ENCODE data around the gene CHL1.

The CHL1 gene, protein sequence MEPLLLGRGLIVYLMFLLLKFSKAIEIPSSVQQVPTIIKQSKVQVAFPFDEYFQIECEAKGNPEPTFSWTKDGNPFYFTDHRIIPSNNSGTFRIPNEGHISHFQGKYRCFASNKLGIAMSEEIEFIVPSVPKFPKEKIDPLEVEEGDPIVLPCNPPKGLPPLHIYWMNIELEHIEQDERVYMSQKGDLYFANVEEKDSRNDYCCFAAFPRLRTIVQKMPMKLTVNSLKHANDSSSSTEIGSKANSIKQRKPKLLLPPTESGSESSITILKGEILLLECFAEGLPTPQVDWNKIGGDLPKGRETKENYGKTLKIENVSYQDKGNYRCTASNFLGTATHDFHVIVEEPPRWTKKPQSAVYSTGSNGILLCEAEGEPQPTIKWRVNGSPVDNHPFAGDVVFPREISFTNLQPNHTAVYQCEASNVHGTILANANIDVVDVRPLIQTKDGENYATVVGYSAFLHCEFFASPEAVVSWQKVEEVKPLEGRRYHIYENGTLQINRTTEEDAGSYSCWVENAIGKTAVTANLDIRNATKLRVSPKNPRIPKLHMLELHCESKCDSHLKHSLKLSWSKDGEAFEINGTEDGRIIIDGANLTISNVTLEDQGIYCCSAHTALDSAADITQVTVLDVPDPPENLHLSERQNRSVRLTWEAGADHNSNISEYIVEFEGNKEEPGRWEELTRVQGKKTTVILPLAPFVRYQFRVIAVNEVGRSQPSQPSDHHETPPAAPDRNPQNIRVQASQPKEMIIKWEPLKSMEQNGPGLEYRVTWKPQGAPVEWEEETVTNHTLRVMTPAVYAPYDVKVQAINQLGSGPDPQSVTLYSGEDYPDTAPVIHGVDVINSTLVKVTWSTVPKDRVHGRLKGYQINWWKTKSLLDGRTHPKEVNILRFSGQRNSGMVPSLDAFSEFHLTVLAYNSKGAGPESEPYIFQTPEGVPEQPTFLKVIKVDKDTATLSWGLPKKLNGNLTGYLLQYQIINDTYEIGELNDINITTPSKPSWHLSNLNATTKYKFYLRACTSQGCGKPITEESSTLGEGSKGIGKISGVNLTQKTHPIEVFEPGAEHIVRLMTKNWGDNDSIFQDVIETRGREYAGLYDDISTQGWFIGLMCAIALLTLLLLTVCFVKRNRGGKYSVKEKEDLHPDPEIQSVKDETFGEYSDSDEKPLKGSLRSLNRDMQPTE (N-terminal part only)

DNA sequence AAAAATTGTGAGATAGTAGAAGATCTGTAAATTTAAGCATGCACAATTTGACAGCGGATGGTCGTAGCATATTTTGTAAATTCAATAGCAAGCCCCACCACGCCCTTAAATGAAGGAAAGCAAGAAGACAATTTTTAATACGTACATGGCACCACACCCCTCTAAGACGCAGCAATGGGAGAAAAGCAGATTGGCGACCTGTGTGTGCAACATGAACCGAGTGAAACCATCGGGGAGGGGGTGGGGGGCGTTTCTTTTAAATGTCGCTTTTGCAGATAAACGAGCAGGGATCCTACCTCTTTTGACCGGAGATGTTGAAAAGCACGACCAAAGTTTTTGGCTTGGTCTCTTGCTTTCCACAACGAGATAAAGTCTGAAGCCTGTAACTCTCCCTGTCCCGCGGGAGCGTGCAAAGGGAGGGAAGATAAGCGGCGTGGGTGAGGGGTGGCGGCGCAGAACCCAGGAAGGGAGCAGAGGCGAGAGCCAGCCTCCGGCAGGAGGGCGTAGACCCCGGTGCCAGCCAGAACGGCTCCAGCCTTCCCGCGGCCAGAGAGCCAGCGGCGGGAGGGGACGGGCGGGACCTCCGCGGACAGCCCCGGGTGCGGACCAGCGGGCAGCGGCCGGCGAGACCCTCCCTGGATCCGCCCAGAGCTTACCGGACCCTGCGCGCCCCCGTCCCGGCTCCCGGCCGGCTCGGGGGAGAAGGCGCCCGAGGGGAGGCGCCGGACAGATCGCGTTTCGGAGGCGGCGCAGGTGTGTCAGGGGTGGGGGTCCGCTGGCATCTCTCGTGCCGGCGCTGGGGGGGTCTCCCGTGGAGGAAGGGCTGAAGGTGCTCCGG is at the start of gene CHL1:
TSS of gene CHL1 (plus strand) at position 453 of the 838 bp plus-strand sequence. CDS start 123,014 bp downstream, outside the sequence.
- peak within 1 kb of the TSS; percentile 17 for H3K4me3 ChIP-seq (ENCODE audit: low read depth, low read length)
- DNase-seq (ENCODE audit: low read depth): no peak

DNA sequence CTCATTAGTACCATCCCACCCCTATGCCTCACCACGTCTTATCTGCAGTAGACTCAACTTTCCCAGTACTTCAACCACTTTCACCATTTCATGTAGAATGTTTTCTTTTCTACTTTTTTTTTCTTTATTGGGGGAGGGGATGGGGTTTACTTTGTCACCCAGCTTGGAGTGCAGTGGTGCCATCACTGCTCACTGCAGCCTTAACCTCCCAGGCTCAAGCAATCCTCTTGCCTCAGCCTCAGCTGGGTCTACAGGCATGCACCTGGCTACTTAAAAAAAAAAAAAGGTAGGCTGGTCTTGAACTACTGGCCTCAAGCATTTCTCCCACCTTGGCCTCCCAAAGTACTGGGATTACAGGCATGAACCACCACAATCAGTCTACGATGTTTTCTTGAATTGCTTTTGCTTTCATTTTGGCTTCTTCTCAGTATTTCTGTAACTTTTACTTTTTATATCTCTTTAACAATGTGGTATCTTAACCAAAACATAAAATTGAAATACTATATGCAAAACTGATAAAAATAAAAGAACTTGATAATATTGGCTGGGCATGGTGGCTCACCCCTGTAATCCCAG is 44.9 kb upstream of the CHL1 start:
- H3K4me3 ChIP-seq (ENCODE audit: low read depth, low read length): no peak overlapping the region
- no peak for DNase-seq (ENCODE audit: low read depth)

DNA sequence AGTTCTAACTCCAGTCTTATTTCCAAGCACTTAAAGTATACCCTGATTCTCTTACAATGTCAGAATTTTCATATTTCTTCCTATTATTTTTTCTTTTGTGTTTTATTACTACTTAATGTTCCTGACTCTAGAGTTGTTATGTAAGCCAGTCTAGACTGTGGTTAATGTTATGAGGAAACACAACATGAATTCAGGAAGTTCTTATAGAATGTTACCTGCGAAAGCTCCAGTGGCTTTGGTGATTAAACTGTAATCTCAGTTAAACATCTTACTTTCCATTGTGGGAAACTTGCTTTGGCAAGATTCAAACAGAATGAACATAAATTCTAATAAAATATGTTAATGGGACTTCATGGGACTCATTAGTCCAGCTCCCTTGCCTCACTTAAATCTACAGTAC is 36.6 kb upstream of the CHL1 start:
- no peak for DNase-seq (ENCODE audit: low read depth)
- no peak overlapping the region for H3K4me3 ChIP-seq (ENCODE audit: low read depth, low read length)

DNA sequence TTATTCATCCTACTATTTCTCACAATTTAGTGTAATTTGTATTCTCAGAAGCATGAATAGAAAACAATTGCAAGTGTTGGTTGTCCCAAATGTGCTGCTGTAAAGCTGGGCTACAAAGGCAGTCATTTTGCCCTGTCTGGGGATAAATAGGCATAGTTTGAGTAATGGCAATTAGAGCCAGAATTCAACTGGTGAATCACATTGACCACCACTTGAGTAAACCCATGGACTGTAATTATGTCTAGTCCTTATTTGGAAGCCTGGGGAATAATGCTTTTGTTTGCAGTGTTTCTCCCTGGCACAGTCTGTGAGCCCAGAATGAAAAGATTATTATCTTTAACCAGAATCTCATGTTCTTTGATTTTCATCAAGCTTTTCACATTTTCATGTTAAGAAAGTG is 30.5 kb upstream of the CHL1 start:
- no peak overlapping the region for H3K4me3 ChIP-seq (ENCODE audit: low read depth, low read length)
- DNase-seq (ENCODE audit: low read depth): no peak

DNA sequence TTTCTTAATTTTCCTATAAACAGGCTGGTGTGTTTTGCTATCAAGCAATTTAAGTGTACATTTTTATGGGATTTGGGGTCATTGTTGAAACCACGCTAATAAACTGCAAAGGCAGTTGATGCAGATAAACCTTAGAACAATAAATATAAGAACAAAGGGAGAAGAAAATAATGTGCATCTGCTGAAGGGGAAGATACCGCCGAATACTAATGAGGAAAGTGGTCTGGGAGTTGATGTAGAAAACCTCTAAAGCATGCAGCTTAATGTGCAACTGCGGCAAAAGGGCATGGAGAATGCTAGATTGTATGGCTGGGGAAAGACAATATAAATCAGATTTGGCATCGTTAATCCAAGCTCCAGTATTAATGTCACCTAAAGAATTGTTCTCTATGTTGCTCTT is 29.8 kb upstream of the CHL1 start:
- no peak overlapping the region for H3K4me3 ChIP-seq (ENCODE audit: low read depth, low read length)

DNA sequence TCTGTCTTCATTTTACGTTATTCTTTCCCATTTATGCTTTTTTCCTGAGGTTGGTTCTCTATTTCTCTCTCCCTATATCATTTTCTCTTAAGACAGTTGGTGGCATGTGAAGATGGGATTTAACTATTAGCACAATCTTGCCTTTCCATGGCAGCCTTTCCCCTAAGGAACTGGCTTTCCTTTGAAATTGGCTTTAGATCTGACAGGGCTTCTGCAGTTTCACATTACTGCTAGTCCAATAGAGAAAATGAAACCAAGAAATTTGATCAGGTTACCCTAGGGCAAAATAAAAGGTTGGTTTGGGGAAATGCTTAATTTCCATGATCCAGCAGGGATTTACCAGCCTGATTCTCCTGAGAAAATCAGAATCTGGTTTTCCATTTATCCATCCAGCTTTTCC is 22.7 kb upstream of the CHL1 start:
- DNase-seq (ENCODE audit: low read depth): no peak
- no peak overlapping the region for H3K4me3 ChIP-seq (ENCODE audit: low read depth, low read length)

More for the DNA sequence above, 29.8 kb upstream of the CHL1 start:
- no peak for DNase-seq (ENCODE audit: low read depth)

DNA sequence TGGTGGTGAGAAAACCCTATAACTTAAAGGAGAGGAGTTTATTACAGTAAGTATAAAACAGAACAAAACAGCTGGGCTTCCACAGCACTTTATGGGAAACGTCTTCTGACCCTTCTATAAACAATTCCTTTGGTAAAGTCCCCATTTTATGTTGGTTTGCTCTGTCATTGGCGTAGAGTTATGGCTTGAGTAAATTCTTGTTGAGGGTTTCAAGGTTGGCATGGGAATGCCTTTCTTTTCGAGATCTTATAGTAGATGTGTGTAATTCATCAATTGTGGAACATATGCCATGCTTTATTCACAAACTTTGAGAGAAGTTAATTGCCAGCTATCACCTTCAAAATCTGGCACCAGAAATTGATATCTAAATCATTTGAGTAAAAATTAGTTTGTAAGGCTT is 11.6 kb upstream of the CHL1 start:
- H3K4me3 ChIP-seq (ENCODE audit: low read depth, low read length): no peak overlapping the region

DNA sequence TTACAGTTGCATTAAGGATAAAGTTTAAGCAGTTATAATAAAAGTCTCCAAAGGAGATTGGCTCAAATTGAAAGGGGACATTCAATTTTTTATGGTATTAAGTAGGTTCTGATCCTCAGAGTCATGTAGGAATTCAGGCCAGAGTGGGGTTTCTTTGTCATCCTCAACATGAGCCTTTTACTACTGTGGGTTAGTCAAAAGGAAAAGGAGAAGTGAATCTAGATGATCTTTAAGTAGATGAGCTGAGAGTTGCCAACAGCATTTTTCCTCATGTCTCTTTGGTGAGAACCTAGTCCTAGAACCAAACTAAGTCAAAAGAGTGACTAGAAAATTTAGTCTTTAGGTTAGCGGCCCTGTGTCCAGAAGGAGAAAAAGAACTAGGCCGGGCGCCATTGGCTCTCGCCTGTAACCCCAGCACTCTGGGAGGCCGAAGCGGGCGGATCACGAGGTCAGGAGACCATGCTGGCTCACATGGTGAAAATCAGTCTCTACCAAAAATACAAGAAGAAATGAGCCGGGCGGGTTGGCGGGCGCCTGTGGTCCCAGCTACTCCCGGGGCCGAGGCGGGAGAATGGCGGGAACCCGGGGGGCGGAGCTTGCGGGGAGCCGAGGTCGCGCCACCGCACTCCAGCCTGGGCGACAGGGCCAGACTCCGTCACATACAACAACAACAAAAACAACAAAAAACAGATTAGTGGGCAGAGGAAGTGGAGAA is 4.2 kb upstream of the CHL1 start:
- DNase-seq (ENCODE audit: low read depth): no peak
- no peak overlapping the region for H3K4me3 ChIP-seq (ENCODE audit: low read depth, low read length)

More for the DNA sequence above, 11.6 kb upstream of the CHL1 start:
- no peak for DNase-seq (ENCODE audit: low read depth)

DNA sequence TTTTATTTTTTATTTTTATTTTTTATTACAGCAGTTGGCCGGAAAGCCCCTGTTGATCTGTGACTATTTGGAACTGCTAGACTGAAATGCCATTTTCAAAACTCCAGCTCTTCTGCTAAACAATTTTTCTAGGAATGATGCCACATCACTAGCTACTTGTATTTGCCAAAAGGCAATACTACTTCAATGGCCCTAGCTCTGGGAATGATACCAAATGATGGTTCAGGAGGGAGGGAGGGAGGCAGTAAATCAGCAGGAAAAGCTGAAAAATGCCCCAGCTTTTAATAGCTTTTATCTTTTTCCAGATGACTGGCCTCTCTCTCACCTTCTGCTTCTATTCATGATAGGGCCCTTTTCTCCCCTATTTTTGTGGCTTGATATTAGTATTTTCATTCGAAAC is 2.6 kb upstream of the CHL1 start:
- H3K4me3 ChIP-seq (ENCODE audit: low read depth, low read length): no peak overlapping the region
- DNase-seq (ENCODE audit: low read depth): no peak

DNA sequence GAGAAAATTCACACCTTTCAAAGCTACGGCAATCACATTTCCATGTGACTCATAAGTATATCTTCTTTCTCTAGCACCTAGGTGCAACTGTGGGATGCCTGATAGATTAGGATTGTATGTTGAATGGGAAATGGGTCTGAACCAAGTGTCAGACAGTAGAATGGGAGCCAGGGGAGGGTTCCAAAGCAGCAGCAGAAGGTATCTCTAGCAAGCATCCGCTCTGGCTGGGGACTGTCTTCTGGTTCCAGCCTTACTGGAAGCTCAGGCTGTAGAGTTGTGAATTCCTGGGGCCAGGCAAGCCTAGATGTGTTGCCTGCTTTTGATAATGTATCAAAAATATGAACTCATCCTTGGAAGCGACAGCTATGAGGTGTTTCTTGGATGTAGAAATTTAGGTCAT is 2.1 kb upstream of the CHL1 start:
- no peak for DNase-seq (ENCODE audit: low read depth)
- no peak overlapping the region for H3K4me3 ChIP-seq (ENCODE audit: low read depth, low read length)

DNA sequence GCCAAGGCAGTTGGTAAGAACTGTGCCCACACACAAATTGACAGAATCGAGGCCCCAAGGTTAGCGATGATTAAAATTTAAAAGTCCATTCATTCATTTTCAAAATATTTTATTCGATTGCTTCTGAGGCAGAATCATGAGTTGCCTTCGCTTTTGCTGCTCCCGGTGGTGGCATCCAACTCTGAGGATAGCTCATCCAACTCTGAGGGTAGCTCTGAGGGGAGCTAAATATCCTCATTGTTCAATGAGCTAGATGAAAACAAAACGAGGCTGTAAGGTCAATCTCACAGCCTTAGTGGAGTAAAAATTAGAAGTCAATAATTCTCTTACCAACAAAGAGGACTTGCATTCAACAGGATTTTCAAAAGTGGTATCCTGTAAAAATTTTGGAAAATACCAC is 897 bp upstream of the CHL1 start:
- H3K4me3 ChIP-seq (ENCODE audit: low read depth, low read length): no peak overlapping the region
- no peak for DNase-seq (ENCODE audit: low read depth)

DNA sequence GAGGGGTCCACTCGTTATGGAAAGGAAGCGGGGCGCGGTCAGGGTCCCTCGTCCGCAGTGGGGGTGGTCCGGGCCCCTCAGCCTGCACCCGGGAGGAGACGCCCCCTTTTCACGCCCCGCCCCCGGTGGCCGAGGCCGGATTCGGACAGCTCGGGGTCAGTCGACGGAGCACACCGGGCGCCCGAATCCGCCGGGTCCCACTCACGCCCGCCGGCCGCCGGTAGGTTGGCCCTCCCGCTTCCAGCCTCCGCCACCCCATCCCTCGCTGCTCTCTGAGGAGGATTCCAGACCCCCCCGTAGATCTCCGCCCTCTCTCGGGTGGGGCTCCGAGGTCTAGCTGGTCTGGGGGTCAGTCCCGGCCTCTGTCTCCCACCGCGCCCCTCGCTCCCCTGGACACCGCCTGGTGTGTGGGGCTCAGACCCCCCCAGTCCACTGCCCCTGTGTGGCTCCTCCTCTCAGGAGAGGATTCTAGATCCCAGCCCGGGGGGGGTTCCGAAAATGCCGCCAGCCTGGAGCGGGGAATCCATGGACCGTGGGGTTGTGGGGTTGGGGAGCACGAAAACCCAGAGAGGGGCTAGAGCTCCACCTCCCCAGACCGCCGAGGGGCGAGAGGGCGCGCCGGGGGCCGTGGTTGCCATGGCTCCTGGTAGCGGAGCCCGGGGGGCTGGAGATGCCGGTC is 725 bp downstream of the CHL1 start:
- H3K4me3 ChIP-seq (ENCODE audit: low read depth, low read length): peak overlapping the region; percentile 17
- DNase-seq (ENCODE audit: low read depth): no peak

DNA sequence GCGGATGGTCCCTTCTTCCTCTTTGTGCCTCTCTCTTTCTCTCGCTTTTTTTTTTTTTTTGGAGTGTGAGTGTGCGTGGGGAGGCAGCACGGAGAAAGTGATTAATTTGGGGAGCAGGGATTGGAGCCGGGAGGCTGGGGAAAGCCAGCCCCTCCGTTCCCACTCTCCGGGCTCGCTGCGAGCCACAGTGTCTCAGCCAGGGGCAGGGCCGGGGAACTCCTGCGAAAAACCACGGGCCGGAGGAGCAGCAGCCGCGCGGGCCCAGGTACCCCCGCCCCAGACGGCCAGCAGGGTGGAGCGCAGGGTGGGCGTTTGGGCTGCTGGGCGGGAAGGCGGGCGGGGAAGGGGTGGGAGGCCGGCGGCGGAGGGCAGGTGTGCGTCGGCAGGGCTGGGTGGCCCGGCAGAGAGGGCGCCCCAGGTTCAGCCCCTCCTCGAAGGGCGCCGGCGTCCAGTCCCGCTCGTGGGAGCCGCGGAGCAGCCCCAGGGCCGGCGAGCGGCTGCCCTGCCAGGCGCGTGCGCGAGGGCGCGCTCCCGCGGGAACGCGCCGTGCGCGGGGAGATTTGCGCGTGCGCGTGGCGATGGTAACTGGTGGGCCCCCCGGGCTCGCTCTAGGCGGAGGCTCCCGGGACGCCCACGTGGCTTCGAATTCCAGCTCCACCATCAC is 1.4 kb downstream of the CHL1 start:
- peak overlapping the region; percentile 13 for H3K4me3 ChIP-seq (ENCODE audit: low read depth, low read length)
- DNase-seq (ENCODE audit: low read depth): no peak

DNA sequence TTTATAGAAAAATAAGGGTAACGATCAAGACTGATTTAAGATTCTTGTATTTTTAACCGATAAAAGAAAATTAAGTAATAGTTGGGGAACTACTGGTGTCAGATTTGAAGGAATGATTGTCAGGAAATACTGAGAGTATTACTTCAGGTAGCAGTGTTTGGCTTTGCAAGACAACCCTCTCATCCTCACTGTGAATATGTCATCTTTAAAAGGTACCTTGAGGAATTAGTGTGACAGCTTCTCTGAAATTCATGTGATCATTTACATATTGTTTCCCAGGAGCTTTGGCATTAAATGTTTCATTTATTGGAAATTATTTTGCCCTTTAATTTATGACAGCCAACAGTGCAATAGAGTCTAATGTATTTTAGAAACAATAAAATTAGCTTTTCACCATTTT is 3.3 kb downstream of the CHL1 start:
- DNase-seq (ENCODE audit: low read depth): no peak
- no peak overlapping the region for H3K4me3 ChIP-seq (ENCODE audit: low read depth, low read length)

DNA sequence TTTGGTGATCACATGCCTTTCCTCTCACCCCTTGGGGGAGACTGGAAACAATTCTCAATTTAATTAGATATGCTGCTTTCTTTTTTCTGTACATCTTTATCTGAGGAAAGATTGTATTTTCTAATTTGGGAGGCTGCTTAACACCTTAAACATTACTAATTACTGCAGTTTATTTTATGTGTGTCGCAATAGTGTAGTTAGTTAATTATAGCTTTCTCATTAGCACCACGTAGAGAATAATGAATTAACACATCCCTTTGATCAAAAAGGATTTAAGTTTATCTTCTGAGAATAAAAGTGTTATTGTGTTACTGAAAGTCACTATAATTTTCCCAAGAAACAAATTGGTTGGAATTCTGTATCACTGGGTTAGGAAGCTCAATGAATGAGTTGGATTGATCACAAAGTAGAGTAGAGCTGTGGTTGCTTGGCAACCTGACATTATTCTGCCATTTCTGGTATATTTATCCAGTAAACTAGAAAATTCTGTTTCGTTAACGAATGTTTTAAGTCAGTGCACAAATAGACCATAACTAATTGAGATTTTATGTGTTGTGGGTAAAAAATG is 4.3 kb downstream of the CHL1 start:
- no peak overlapping the region for H3K4me3 ChIP-seq (ENCODE audit: low read depth, low read length)
- no peak for DNase-seq (ENCODE audit: low read depth)

DNA sequence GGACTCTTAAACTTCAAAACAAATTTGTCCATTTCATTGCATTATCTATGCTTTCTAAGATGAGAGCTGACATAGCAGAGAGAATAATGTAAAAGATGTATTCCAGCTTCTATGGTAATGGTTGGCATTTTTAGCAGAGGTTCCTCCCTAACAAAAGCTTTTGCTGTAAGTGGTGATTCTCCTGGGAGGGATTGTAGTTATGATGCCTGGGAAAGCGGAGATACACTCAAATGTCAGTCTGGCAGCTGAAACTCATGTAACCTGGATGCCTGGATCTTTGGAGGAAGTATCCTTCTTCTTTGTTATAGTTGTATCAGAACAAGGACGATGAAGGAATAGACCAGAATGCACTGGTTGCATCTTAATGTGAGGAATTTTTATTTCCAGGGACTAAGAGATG is 7.5 kb downstream of the CHL1 start:
- no peak for DNase-seq (ENCODE audit: low read depth)
- no peak overlapping the region for H3K4me3 ChIP-seq (ENCODE audit: low read depth, low read length)

DNA sequence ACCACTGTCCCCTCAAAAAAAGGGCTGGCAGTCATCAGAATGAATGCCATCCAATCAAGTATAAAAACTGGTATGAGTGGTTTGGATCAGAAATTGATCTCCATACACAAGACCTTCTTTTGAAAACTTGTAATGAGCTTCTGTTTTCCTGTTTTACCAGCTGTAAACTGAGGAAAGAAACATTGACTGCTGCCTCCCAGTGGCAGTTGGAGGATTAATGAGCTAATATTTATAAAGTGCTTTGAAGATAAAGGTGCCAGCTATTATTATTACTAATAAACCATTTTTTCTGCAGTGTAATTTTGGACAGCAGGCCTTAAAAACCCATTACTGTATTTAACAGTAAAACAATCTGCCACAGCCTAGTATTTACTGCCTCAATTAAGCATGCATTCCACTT is 11.4 kb downstream of the CHL1 start:
- H3K4me3 ChIP-seq (ENCODE audit: low read depth, low read length): no peak overlapping the region
- DNase-seq (ENCODE audit: low read depth): no peak

Data from skeletal muscle cell (primary cell).